HG02610 (cell line): Measurements from ENCODE around the gene PMPCB.

ENCODE experiments used
- ATAC-seq: cut with Tn5 transposase; IDR thresholded peaks from one replicate; pipeline ENCODE4 v1.9.1; 2021; ENCODE audit warnings: mild to moderate bottlenecking, moderate library complexity; ENCODE audit not compliant: unreplicated experiment

PMPCB gene

GRCh38 chr7:103317009-103317408, 19.8 kb downstream of the PMPCB start:
- no peak for ATAC-seq

- ATAC-seq = no peak
Measured at GRCh38 chr7:103325744-103326143, 28.5 kb downstream of the PMPCB start.

GRCh38 chr7:103336761-103337160, 39.5 kb downstream of the PMPCB start:
- no peak for ATAC-seq

- ATAC-seq = no peak
Measured at GRCh38 chr7:103338864-103339263, 41.6 kb downstream of the PMPCB start.

- no peak for ATAC-seq
Measured at GRCh38 chr7:103341466-103341865, 44.2 kb downstream of the PMPCB start.

- ATAC-seq = no peak
Measured at GRCh38 chr7:103343332-103343731, 46.1 kb downstream of the PMPCB start.

- no peak for ATAC-seq
Measured at GRCh38 chr7:103343758-103344452, 46.7 kb downstream of the PMPCB start.

- ATAC-seq = peak; percentile 83
Measured at GRCh38 chr7:103344453-103345149, 47.4 kb downstream of the PMPCB start, which contains the start of gene DNAJC2. DNAJC2 (minus strand) TSS chr7:103344767; CDS start chr7:103344622, 145 bp downstream.

GRCh38 chr7:103346396-103346795, 49.2 kb downstream of the PMPCB start:
- no peak for ATAC-seq

- ATAC-seq = peak; percentile 62
Measured at GRCh38 chr7:103347507-103348267, 50.5 kb downstream of the PMPCB start, which contains the start of gene PSMC2. PSMC2 (plus strand) TSS chr7:103347643; CDS start chr7:103347712, 69 bp downstream.

GRCh38 chr7:103348452-103348851, 51.2 kb downstream of the PMPCB start:
- no peak for ATAC-seq

- ATAC-seq = no peak
Measured at GRCh38 chr7:103348959-103349358, 51.7 kb downstream of the PMPCB start.

- ATAC-seq = no peak
Measured at GRCh38 chr7:103349805-103350204, 52.6 kb downstream of the PMPCB start.
